Panc1 (cell line): ENCODE data around the gene DOCK4. TPM values are rescaled to one million over a fixed set of nuclear protein-coding genes. Genes with fewer than 3 reads are reported as not detected.

Experiments
- ATAC-seq: fragments of 200-7000 bp; cut with Tn5 transposase; 2 replicates; pipeline ENCODE4 v1.9.1; 2020; ENCODE audit warnings: mild to moderate bottlenecking, moderate library complexity
- BruUV-seq: library from RNA; stranded (reverse); fragments of 400-500 nt; replicated peaks from 2 replicates; lab custom pipeline; 2021; lab: Mats Ljungman, UMichigan
- CTCF ChIA-PET: fragments of 300-600 bp; sonication (Branson Sonifier 250); formaldehyde crosslinking; loops from one replicate; lab custom pipeline; 2022; ENCODE audit warnings: antibody characterized with exemption; lab: Charles Lee
- POLR2A ChIA-PET: fragments of 300-600 bp; sonication (Branson Sonifier 250); formaldehyde crosslinking; loops from one replicate; lab custom pipeline; 2022; ENCODE audit warnings: antibody characterized with exemption; lab: Charles Lee
- DNase-seq: peaks from one replicate; pipeline ENCODE4 v3.0.0-alpha.2; 2010; ENCODE audit warnings: low read depth, low spot score
- H3K27ac ChIP-seq: 2 replicates; pipeline ENCODE4 v1.5.1; 2011; ENCODE audit warnings: mild to moderate bottlenecking, low read length, inconsistent platforms
- H3K27me3 ChIP-seq: fragments of 200-500 bp; sonication (Bioruptor generic); 2 replicates; pipeline ENCODE4 v1.6.0; 2014; ENCODE audit warnings: low read length, inconsistent platforms; ENCODE audit not compliant: control insufficient read depth, insufficient read depth
- H3K36me3 ChIP-seq: fragments of 200-500 bp; sonication (Bioruptor generic); 2 replicates; pipeline ENCODE4 v1.5.1; 2014; ENCODE audit warnings: inconsistent platforms, mild to moderate bottlenecking, low read length, moderate library complexity; ENCODE audit not compliant: control insufficient read depth, insufficient read depth
- H3K4me1 ChIP-seq: 2 replicates; pipeline ENCODE4 v1.5.1; 2011; ENCODE audit warnings: inconsistent platforms, mild to moderate bottlenecking, low read length, moderate library complexity; ENCODE audit not compliant: control insufficient read depth, insufficient read depth
- H3K4me3 ChIP-seq, 2 experiments: 2 replicates each; pipeline ENCODE4 v1.5.1; 2011 to 2012; ENCODE audit warnings: low read depth in 2 of 2, low read length in 2 of 2, mild to moderate bottlenecking in 2 of 2, inconsistent platforms in 1 of 2, moderate library complexity in 1 of 2
- H3K9me3 ChIP-seq: fragments of 200-500 bp; sonication (Bioruptor generic); 2 replicates; pipeline ENCODE4 v1.5.1; 2014; ENCODE audit warnings: low read depth, mild to moderate bottlenecking, inconsistent platforms, low read length, moderate library complexity; ENCODE audit not compliant: control insufficient read depth, insufficient read depth
- POLR2AphosphoS5 ChIP-seq: IDR thresholded peaks from 2 replicates; pipeline ENCODE4 v1.6.1; 2012; ENCODE audit warnings: mild to moderate bottlenecking, low read depth, low read length, moderate library complexity
- REST ChIP-seq, 2 experiments: IDR thresholded peaks; 2 replicates each; pipeline ENCODE4 v1.6.1; 2011 to 2012; ENCODE audit warnings: low read depth in 2 of 2, control low read depth in 1 of 2, low read length in 1 of 2, mild to moderate bottlenecking in 1 of 2, moderate library complexity in 1 of 2; ENCODE audit not compliant: insufficient read depth in 1 of 2
- SIN3A ChIP-seq: IDR thresholded peaks from 2 replicates; pipeline ENCODE4 v1.6.1; 2012; ENCODE audit warnings: low read depth, mild to moderate bottlenecking, low read length, moderate library complexity, borderline replicate concordance; ENCODE audit not compliant: insufficient read depth
- TCF7L2 ChIP-seq: IDR thresholded peaks from 2 replicates; pipeline ENCODE4 v1.6.1; 2011; ENCODE audit warnings: mild to moderate bottlenecking, low read depth, low read length, inconsistent platforms
- in situ Hi-C: cut with HindIII; loops from 2 replicates; pipeline ENCODE4 v1.10.0; 2016; ENCODE audit warnings: low sequenced_read_pairs, low pct_unique_long_range_greater_than_20kb
- intact Hi-C: fragments of 100-400 bp; cut with micrococcal nuclease; formaldehyde crosslinking; loops from one replicate; pipeline ENCODE4 v1.10.0; 2022; ENCODE audit not compliant: unreplicated experiment
- total RNA-seq: library from RNA; stranded (reverse); gene quantifications from one replicate; pipeline ENCODE4 v1.2.1, GENCODE V29; 2021; ENCODE audit not compliant: unreplicated experiment
- TF ChIP-seq, protein P1 (sequence below): fragments of 450-650 bp; IDR thresholded peaks from 2 replicates; pipeline ENCODE4 v1.5.1; 2017; ENCODE audit warnings: mild to moderate bottlenecking

DOCK4 gene
- total RNA-seq, 1 experiment from 2014 or later = 10.8 TPM

GRCh38 chr7:112201839-112202238, 4.4 kb downstream of the DOCK4 start:
- DNase-seq = no peak
- BruUV-seq = no TSS peak
- Histone ChIP-seq H3K4me3 (no peak overlapping the region), H3K4me1 (peaks cover 10% of the 10 kb centered on the region), H3K9me3 (no peaks in the 10 kb centered on the region), H3K27ac (no peak overlapping the region), H3K27me3 (no peaks in the 10 kb centered on the region), H3K36me3 (no peaks in the 10 kb centered on the region; the same call in 1 of the 2 replicates)
- no peak for ATAC-seq
- no peak for TF ChIP-seq SIN3A
- TF ChIP-seq, protein P1, sequence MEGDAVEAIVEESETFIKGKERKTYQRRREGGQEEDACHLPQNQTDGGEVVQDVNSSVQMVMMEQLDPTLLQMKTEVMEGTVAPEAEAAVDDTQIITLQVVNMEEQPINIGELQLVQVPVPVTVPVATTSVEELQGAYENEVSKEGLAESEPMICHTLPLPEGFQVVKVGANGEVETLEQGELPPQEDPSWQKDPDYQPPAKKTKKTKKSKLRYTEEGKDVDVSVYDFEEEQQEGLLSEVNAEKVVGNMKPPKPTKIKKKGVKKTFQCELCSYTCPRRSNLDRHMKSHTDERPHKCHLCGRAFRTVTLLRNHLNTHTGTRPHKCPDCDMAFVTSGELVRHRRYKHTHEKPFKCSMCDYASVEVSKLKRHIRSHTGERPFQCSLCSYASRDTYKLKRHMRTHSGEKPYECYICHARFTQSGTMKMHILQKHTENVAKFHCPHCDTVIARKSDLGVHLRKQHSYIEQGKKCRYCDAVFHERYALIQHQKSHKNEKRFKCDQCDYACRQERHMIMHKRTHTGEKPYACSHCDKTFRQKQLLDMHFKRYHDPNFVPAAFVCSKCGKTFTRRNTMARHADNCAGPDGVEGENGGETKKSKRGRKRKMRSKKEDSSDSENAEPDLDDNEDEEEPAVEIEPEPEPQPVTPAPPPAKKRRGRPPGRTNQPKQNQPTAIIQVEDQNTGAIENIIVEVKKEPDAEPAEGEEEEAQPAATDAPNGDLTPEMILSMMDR = no peak
- no peak for TF ChIP-seq REST (IDR thresholded peaks at IDR 0.05; ENCODE audit: insufficient read depth in 1 of 2, low read depth in 2 of 2, low read length in 1 of 2)
- TF ChIP-seq TCF7L2 = no peak
- TF ChIP-seq POLR2AphosphoS5 = no peak
- POLR2A ChIA-PET = no interaction called here
- intact Hi-C loops = loop anchor here (10.0 kb wide), 1 partner anchor 183 kb away; no protein-coding TSS in a partner anchor
- in situ Hi-C loops = no loop called here
- CTCF ChIA-PET = no interaction called here

DNA sequence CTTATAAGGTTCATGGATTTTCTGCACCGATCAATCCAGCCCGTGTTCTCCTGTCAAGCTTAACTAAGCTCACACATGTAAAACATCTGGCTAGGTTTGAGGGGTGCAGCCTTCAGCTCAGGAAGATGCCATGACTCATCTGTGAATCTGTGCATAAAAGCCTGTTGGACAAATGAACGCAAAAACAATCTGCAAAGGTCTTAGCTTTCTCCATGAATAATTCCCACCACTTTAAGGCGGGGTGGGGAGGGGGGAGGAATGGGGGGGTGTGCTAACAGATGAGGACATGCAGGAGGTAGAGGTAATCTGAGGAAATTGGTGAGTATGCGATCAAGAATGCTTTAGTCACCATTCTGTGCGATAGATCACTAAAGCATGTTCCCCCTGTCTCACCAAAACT, 4.8 kb downstream of the DOCK4 start:
- intact Hi-C loops = loop anchor here (10.0 kb wide), 1 partner anchor 183 kb away; no protein-coding TSS in a partner anchor
- CTCF ChIA-PET = no interaction called here
- POLR2A ChIA-PET = no interaction called here
- ATAC-seq (no peak), DNase-seq (no peak)
- H3K36me3 ChIP-seq = no peaks in the 10 kb centered on the region
- no peak overlapping the region for H3K4me3 ChIP-seq
- in situ Hi-C loops = no loop called here
- no TSS peak for BruUV-seq
- H3K4me1 ChIP-seq = peaks cover 10% of the 10 kb centered on the region
- no peaks in the 10 kb centered on the region for H3K9me3 ChIP-seq
- TF ChIP-seq, protein P1 = no peak
- TF ChIP-seq SIN3A (no peak), TCF7L2 (no peak), REST (IDR thresholded peaks at IDR 0.05; ENCODE audit: insufficient read depth in 1 of 2, low read depth in 2 of 2, low read length in 1 of 2) (no peak), POLR2AphosphoS5 (no peak)
- no peaks in the 10 kb centered on the region for H3K27me3 ChIP-seq
- H3K27ac ChIP-seq = no peak overlapping the region
